HFF-Myc (cell line): ENCODE data around the gene ARID3A.

ENCODE experiments used
- DNase-seq: peaks from one replicate; pipeline ENCODE4 v3.0.0-alpha.2; 2011; ENCODE audit warnings: low read depth; ENCODE audit errors: extremely low read depth
- H3K4me3 ChIP-seq: replicated peaks from 2 replicates; pipeline ENCODE4 v1.5.1; 2011; ENCODE audit warnings: low read depth, mild to moderate bottlenecking, control low read depth, low read length
- CTCF ChIP-seq: IDR thresholded peaks from 2 replicates; pipeline ENCODE4 v1.5.1; 2012; ENCODE audit warnings: mild to moderate bottlenecking, low read depth, low read length, control low read depth; ENCODE audit errors: missing control alignments

Gene ARID3A

GRCh38 chr19:882871-883497, 42.9 kb upstream of the ARID3A start:
- DNase-seq = no peak
- TF ChIP-seq CTCF = no peak
- no peak overlapping the region for H3K4me3 ChIP-seq

- no peak for TF ChIP-seq CTCF
- H3K4me3 ChIP-seq = no peak overlapping the region
- DNase-seq = no peak
Measured at GRCh38 chr19:883661-884211, 42.1 kb upstream of the ARID3A start.

GRCh38 chr19:884420-885211, 41.2 kb upstream of the ARID3A start:
- no peak for TF ChIP-seq CTCF
- no peak overlapping the region for H3K4me3 ChIP-seq
- DNase-seq = no peak

GRCh38 chr19:885536-886224, 40.2 kb upstream of the ARID3A start:
- H3K4me3 ChIP-seq = no peak overlapping the region
- no peak for DNase-seq
- no peak for TF ChIP-seq CTCF

- DNase-seq = peak; percentile 89
- H3K4me3 ChIP-seq = no peak overlapping the region
- no peak for TF ChIP-seq CTCF
Measured at GRCh38 chr19:887072-887471, 38.8 kb upstream of the ARID3A start.

- no peak overlapping the region for H3K4me3 ChIP-seq
- no peak for DNase-seq
- TF ChIP-seq CTCF = no peak
Measured at GRCh38 chr19:887599-887998, 38.2 kb upstream of the ARID3A start.
